PC-3 (cell line): Measurements from ENCODE around the gene ZFP3.

ENCODE experiments used
- CTCF ChIP-seq: fragments of 300-600 bp; sonication (generic); conservative IDR thresholded peaks from 2 replicates; pipeline ENCODE4 v1.5.1; 2017; ENCODE audit warnings: antibody characterized with exemption, low read depth, mild to moderate bottlenecking, low read length
- EZH2 ChIP-seq: fragments of 300-600 bp; sonication (generic); IDR thresholded peaks from one replicate; pipeline ENCODE4 v1.6.1; 2017; ENCODE audit warnings: antibody characterized with exemption, mild to moderate bottlenecking, low read length; ENCODE audit not compliant: unreplicated experiment

- TF ChIP-seq CTCF (no peak), EZH2 (no peak)
These were observed 32.8 kb upstream of the ZFP3 start for GRCh38 chr17:5045496-5045895.
